KMS-11 (cell line): ENCODE measurements around the gene KRT31.
"Not testable (repeated sequence)": the region's sequence is repeated elsewhere in the genome, so short reads cannot be mapped to it uniquely, and the experiment has no call there.

Source experiments
- H2AFZ ChIP-seq: fragments of 200-600 bp; sonication (generic); 2 replicates; pipeline ENCODE4 v1.6.1; 2016; ENCODE audit warnings: antibody characterized with exemption, mixed run types, low read depth
- H3K27ac ChIP-seq: fragments of 200-600 bp; sonication (generic); 2 replicates; pipeline ENCODE4 v1.6.1; 2016; ENCODE audit warnings: mild to moderate bottlenecking, mixed run types
- H3K27me3 ChIP-seq: fragments of 200-600 bp; sonication (generic); 2 replicates; pipeline ENCODE4 v1.6.1; 2017; ENCODE audit warnings: mild to moderate bottlenecking, low read depth, mixed run types, moderate library complexity; ENCODE audit not compliant: insufficient read depth
- H3K36me3 ChIP-seq: fragments of 200-600 bp; sonication (generic); 2 replicates; pipeline ENCODE4 v1.6.1; 2017; ENCODE audit warnings: mild to moderate bottlenecking, mixed run types; ENCODE audit not compliant: insufficient read depth
- H3K4me1 ChIP-seq: fragments of 200-600 bp; sonication (generic); 2 replicates; pipeline ENCODE4 v1.6.1; 2016; ENCODE audit warnings: mild to moderate bottlenecking, low read depth, mixed run types; ENCODE audit not compliant: poor library complexity, severe bottlenecking
- H3K4me2 ChIP-seq: fragments of 200-600 bp; sonication (generic); 2 replicates; pipeline ENCODE4 v1.7.0; 2016; ENCODE audit warnings: mild to moderate bottlenecking, mixed run types
- H3K4me3 ChIP-seq: fragments of 200-600 bp; sonication (generic); IDR thresholded peaks from 2 replicates; pipeline ENCODE4 v1.6.1; 2017; ENCODE audit warnings: low read depth, low read length, mixed read lengths; ENCODE audit not compliant: insufficient read depth
- H3K79me2 ChIP-seq: fragments of 200-600 bp; sonication (generic); 2 replicates; pipeline ENCODE4 v1.6.1; 2016; ENCODE audit warnings: low read depth, mixed run types; ENCODE audit not compliant: insufficient read depth
- H3K9ac ChIP-seq: fragments of 200-600 bp; sonication (generic); 2 replicates; pipeline ENCODE4 v1.6.1; 2016; ENCODE audit warnings: mild to moderate bottlenecking, mixed run types
- H4K20me1 ChIP-seq: fragments of 200-600 bp; sonication (generic); 2 replicates; pipeline ENCODE4 v1.6.1; 2016; ENCODE audit warnings: mild to moderate bottlenecking, mixed run types; ENCODE audit not compliant: insufficient read depth
- TF ChIP-seq, protein P1 (sequence below): fragments of 200-600 bp; sonication (generic); conservative IDR thresholded peaks from 2 replicates; pipeline ENCODE4 v1.6.1; 2017; ENCODE audit warnings: low read depth, mild to moderate bottlenecking, antibody characterized with exemption, low read length, moderate library complexity, mixed read lengths

The KRT31 gene

DNA sequence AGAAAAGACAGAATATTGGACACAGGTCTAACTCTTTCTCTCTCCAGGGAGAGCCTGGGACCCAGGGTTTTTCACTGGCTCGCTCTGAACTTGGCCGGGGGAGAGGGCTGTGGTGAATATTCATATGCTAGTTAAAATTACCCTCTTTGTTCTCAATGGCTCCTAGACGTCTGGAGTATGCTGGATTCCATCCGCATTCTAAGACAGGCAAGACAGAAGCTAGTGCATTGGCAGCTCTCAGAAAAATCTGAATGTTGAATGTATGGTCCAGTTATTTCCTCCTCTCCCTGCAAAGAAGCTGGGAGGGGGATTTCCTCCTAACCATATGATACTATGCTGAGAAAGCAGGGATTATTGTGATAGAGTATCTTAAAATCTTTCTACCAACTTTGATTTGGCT lies 9.7 kb downstream of the KRT31 start:
- Histone ChIP-seq H4K20me1 (no peaks in the 10 kb centered on the region), H3K9ac (no peak overlapping the region), H3K27me3 (no peaks in the 10 kb centered on the region), H3K79me2 (no peaks in the 10 kb centered on the region), H3K4me2 (no peak overlapping the region), H2AFZ (no peak overlapping the region), H3K27ac (no peak overlapping the region), H3K36me3 (no peaks in the 10 kb centered on the region), H3K4me1 (no peaks in the 10 kb centered on the region), H3K4me3 (no peak overlapping the region)
- TF ChIP-seq, protein P1, sequence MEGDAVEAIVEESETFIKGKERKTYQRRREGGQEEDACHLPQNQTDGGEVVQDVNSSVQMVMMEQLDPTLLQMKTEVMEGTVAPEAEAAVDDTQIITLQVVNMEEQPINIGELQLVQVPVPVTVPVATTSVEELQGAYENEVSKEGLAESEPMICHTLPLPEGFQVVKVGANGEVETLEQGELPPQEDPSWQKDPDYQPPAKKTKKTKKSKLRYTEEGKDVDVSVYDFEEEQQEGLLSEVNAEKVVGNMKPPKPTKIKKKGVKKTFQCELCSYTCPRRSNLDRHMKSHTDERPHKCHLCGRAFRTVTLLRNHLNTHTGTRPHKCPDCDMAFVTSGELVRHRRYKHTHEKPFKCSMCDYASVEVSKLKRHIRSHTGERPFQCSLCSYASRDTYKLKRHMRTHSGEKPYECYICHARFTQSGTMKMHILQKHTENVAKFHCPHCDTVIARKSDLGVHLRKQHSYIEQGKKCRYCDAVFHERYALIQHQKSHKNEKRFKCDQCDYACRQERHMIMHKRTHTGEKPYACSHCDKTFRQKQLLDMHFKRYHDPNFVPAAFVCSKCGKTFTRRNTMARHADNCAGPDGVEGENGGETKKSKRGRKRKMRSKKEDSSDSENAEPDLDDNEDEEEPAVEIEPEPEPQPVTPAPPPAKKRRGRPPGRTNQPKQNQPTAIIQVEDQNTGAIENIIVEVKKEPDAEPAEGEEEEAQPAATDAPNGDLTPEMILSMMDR, result no peak

DNA sequence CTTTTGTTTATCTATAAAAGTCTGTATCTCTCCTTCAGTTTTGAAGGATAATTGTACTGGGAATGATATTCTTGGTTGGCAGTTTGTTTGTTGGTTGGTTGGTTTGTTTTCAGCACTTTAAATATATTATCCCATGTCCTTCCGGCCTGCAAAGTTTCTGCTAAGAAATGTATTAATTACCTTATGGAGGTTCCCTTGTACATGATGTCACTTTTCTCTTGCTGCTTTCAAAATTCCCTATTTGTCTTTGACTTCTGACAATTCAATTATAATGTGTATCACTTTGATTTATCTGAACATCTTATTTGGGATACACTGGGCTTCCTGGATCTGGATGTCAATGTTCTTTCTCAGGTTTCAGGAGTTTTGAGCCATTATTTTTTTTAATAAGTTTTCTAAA lies 11.2 kb downstream of the KRT31 start:
- H2AFZ ChIP-seq, result no peak overlapping the region
- H3K27me3 ChIP-seq, result no peaks in the 10 kb centered on the region
- H3K4me1 ChIP-seq, result no peaks in the 10 kb centered on the region
- no peaks in the 10 kb centered on the region for H4K20me1 ChIP-seq
- H3K27ac ChIP-seq, result no peak overlapping the region
- TF ChIP-seq, protein P1, result no peak
- H3K4me2 ChIP-seq, result no peak overlapping the region
- no peak overlapping the region for H3K9ac ChIP-seq
- H3K79me2 ChIP-seq, result no peaks in the 10 kb centered on the region
- H3K36me3 ChIP-seq, result no peaks in the 10 kb centered on the region
- H3K4me3 ChIP-seq, result no peak overlapping the region

DNA sequence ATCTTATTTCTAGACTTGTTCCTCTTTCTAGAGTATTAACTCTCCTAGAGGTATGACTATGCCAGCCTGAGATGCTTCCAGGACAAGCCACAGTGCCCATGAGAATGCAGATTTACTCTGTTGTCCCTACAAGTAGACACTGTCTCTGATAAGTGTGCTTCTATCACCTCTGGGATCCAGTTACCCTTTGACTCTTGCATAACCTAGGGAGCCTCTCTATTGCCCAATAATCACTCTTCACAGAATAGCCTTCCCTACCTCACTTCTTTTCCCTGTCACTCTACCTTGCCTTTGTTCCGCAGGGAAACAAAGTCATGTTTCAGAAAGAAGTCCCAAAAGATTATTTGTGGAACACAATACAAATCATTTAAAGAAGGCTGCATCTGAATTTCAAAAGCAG lies 13.7 kb downstream of the KRT31 start:
- Histone ChIP-seq H3K4me3 (no peak overlapping the region), H4K20me1 (no peaks in the 10 kb centered on the region), H3K4me2 (no peak overlapping the region), H3K9ac (no peak overlapping the region), H3K36me3 (no peaks in the 10 kb centered on the region), H3K79me2 (no peaks in the 10 kb centered on the region), H3K4me1 (no peaks in the 10 kb centered on the region), H3K27me3 (no peaks in the 10 kb centered on the region), H3K27ac (no peak overlapping the region), H2AFZ (no peak overlapping the region)
- TF ChIP-seq, protein P1, result no peak

DNA sequence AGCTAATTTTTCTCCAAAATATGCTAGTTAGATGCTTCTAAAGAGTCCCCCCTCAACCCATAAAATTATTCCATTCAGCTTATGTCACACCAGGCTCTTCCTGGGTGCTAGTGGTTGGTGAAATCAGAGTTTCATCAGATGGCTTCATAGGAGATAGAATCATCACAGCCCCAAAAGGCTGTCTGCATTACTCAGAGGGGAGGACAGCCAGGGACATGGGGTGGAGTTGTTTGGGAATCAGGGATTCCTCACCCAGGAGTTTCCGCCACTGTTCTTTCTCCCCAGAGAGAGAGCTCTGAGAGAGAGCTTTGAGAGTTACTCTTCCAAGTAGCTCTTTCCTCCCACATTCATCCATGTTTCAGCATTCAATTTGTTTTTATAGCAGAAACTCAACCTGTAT lies 15.0 kb downstream of the KRT31 start:
- Histone ChIP-seq H3K27me3 (no peaks in the 10 kb centered on the region), H3K4me2 (no peak overlapping the region)

DNA sequence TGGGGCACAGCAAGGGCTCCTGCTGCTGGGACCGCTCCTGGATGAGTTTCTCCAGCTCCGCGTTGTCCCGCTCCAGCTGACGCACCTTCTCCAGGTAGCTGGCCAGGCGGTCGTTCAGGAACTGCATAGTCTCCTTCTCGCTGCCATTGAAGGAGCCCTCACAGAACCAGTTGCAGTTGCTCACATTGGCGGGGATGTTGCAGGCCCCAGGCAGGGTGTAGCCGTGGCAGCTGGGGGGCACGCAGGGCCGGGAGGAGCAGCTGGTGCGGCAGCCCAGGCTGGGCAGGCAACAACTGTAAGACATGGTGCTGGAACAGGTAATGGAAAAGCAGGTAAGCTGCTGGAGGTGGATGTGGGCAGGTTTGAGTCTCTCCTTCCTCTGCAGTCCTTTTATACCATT lies 15.5 kb downstream of the KRT31 start, which contains the start of gene KRT34:
KRT34 (minus strand) TSS at position 364 of the 400 bp plus-strand sequence; CDS start at position 304, 60 bp downstream.
- not testable (repeated sequence) for H3K4me1 ChIP-seq, H3K79me2 ChIP-seq, H3K27ac ChIP-seq, H3K27me3 ChIP-seq, H3K36me3 ChIP-seq, H4K20me1 ChIP-seq, H3K4me2 ChIP-seq, H3K9ac ChIP-seq, H3K4me3 ChIP-seq, H2AFZ ChIP-seq

More for the DNA sequence above, 15.0 kb downstream of the KRT31 start:
- no peaks in the 10 kb centered on the region for H3K4me1 ChIP-seq
- H3K79me2 ChIP-seq, result no peaks in the 10 kb centered on the region
- H3K36me3 ChIP-seq, result no peaks in the 10 kb centered on the region
- H3K4me3 ChIP-seq, result no peak overlapping the region
- no peak overlapping the region for H2AFZ ChIP-seq
- no peak overlapping the region for H3K27ac ChIP-seq
- TF ChIP-seq, protein P1, result no peak
- no peaks in the 10 kb centered on the region for H4K20me1 ChIP-seq
- no peak overlapping the region for H3K9ac ChIP-seq

DNA sequence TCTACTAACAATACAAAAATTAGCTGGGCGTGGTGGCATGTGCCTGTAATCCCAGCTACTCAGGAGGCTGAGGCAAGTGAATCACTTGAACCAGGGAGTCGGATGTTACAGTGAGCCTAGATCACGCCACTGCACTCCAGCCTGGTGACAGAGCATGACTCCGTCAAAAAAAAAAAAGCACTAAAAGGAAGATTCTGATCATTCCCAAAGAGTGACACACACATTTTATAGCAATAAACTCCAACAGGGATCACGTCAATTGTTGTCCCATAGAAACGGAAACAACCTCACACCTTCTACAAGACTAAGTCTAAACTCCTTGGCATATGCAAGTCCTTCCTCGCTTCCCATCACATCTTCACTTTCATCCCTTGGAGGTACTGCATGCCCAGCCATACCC lies 17.3 kb downstream of the KRT31 start:
- not testable (repeated sequence) for H3K27me3 ChIP-seq, H3K9ac ChIP-seq, H3K4me2 ChIP-seq, H2AFZ ChIP-seq, H3K4me1 ChIP-seq, H4K20me1 ChIP-seq, H3K36me3 ChIP-seq, H3K27ac ChIP-seq, H3K4me3 ChIP-seq, H3K79me2 ChIP-seq
